ENCODE data around the gene BCKDHB. TPM values are rescaled to one million over a fixed set of nuclear protein-coding genes. Genes with fewer than 3 reads are reported as not detected.

Gene BCKDHB
- total RNA-seq, 1 donor from 2014 or later = 14.3 TPM

GRCh38 chr6:80335121-80335531 is 228.7 kb downstream of the BCKDHB start:
- Histone ChIP-seq H3K4me1 (no peaks in the 10 kb centered on the region), H3K27me3 (no peaks in the 10 kb centered on the region), H3K36me3 (no peaks in the 10 kb centered on the region), H3K9me3 (no peaks in the 10 kb centered on the region), H3K27ac (no peak overlapping the region), H3K4me3 (peak overlapping the region in 1 of 2 donors; percentile 47)
- intact Hi-C loops (cut with DNase I) = no loop called here
- no peak for DNase-seq (ENCODE audit: low spot score in 2 of 2)
- no peak for TF ChIP-seq CTCF (IDR thresholded peaks at IDR 0.05)

GRCh38 chr6:80336911-80337310 is 230.4 kb downstream of the BCKDHB start:
- Histone ChIP-seq H3K36me3 (no peaks in the 10 kb centered on the region), H3K27ac (no peak overlapping the region), H3K4me1 (no peaks in the 10 kb centered on the region), H3K4me3 (no peak overlapping the region), H3K9me3 (no peaks in the 10 kb centered on the region), H3K27me3 (no peaks in the 10 kb centered on the region)
- no peak for TF ChIP-seq CTCF (IDR thresholded peaks at IDR 0.05)
- intact Hi-C loops (cut with DNase I) = no loop called here
- DNase-seq (ENCODE audit: low spot score in 2 of 2) = no peak

GRCh38 chr6:80338201-80338836 is 231.8 kb downstream of the BCKDHB start:
- intact Hi-C loops (cut with DNase I) = no loop called here
- peak in 1 of 2 donors; percentile 65 for DNase-seq (ENCODE audit: low spot score in 2 of 2)
- TF ChIP-seq CTCF (IDR thresholded peaks at IDR 0.05) = peak; percentile 25 to 57 (median 44)

GRCh38 chr6:80339421-80339820 is 232.9 kb downstream of the BCKDHB start:
- Histone ChIP-seq H3K9me3 (no peaks in the 10 kb centered on the region), H3K27ac (no peak overlapping the region), H3K4me1 (no peaks in the 10 kb centered on the region), H3K36me3 (no peaks in the 10 kb centered on the region), H3K27me3 (no peaks in the 10 kb centered on the region), H3K4me3 (no peak overlapping the region)
- intact Hi-C loops (cut with DNase I) = no loop called here
- DNase-seq (ENCODE audit: low spot score in 2 of 2) = no peak
- no peak for TF ChIP-seq CTCF (IDR thresholded peaks at IDR 0.05)

More at GRCh38 chr6:80338201-80338836, 231.8 kb downstream of the BCKDHB start:
- Histone ChIP-seq H3K9me3 (no peaks in the 10 kb centered on the region), H3K36me3 (no peaks in the 10 kb centered on the region), H3K4me3 (no peak overlapping the region), H3K27me3 (no peaks in the 10 kb centered on the region), H3K4me1 (no peaks in the 10 kb centered on the region), H3K27ac (no peak overlapping the region)

- no peaks in the 10 kb centered on the region for H3K9me3 ChIP-seq
- H3K4me3 ChIP-seq = no peak overlapping the region
- H3K27ac ChIP-seq = no peak overlapping the region
- intact Hi-C loops (cut with DNase I) = no loop called here
- no peaks in the 10 kb centered on the region for H3K27me3 ChIP-seq
- TF ChIP-seq CTCF (IDR thresholded peaks at IDR 0.05) = no peak
- no peaks in the 10 kb centered on the region for H3K4me1 ChIP-seq
- DNase-seq (ENCODE audit: low spot score in 2 of 2) = no peak
- H3K36me3 ChIP-seq = no peaks in the 10 kb centered on the region
These were observed 233.8 kb downstream of the BCKDHB start for GRCh38 chr6:80340280-80340679.

GRCh38 chr6:80340686-80341085 is 234.2 kb downstream of the BCKDHB start:
- DNase-seq (ENCODE audit: low spot score in 2 of 2) = no peak
- intact Hi-C loops (cut with DNase I) = no loop called here
- no peak overlapping the region for H3K4me3 ChIP-seq
- no peak overlapping the region for H3K27ac ChIP-seq
- no peaks in the 10 kb centered on the region for H3K9me3 ChIP-seq
- no peaks in the 10 kb centered on the region for H3K36me3 ChIP-seq
- H3K4me1 ChIP-seq = no peaks in the 10 kb centered on the region
- no peak for TF ChIP-seq CTCF (IDR thresholded peaks at IDR 0.05)
- H3K27me3 ChIP-seq = no peaks in the 10 kb centered on the region

Measured in ascending aorta (tissue), 2 donors.